ENCODE measurements around the gene SPINK13.

DNA sequence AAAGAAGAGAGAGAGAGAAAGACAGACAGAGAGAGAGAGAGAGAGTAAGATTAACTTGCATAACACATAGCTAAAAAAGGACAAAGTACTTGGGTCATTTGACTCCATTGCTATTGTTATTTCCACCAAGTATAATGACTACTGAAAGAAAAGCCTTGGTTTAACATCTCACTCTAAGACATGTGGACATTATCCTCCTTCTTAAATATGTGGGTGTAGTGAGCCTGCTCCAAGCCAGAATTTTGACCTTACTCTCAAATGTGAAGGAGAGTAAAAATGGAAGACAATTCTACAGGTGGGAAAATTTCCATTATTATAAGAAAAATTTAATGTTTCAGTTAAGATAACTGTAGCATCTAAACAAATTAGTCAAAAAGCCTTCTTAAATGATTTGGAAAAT is 38.8 kb upstream of the SPINK13 start:
- TF ChIP-seq, protein P1, sequence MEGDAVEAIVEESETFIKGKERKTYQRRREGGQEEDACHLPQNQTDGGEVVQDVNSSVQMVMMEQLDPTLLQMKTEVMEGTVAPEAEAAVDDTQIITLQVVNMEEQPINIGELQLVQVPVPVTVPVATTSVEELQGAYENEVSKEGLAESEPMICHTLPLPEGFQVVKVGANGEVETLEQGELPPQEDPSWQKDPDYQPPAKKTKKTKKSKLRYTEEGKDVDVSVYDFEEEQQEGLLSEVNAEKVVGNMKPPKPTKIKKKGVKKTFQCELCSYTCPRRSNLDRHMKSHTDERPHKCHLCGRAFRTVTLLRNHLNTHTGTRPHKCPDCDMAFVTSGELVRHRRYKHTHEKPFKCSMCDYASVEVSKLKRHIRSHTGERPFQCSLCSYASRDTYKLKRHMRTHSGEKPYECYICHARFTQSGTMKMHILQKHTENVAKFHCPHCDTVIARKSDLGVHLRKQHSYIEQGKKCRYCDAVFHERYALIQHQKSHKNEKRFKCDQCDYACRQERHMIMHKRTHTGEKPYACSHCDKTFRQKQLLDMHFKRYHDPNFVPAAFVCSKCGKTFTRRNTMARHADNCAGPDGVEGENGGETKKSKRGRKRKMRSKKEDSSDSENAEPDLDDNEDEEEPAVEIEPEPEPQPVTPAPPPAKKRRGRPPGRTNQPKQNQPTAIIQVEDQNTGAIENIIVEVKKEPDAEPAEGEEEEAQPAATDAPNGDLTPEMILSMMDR (IDR thresholded peaks at IDR 0.05; ENCODE audit: low read length), result no peak
- no peak for TF ChIP-seq EZH2 (IDR thresholded peaks at IDR 0.05; ENCODE audit: borderline replicate concordance, low read length)

All from OCI-LY1 (cell line).